ENCODE results near the gene NRL.
A peak's percentile ranks its signal among the peaks of the same experiment; 100 is the strongest.

NRL gene

DNA sequence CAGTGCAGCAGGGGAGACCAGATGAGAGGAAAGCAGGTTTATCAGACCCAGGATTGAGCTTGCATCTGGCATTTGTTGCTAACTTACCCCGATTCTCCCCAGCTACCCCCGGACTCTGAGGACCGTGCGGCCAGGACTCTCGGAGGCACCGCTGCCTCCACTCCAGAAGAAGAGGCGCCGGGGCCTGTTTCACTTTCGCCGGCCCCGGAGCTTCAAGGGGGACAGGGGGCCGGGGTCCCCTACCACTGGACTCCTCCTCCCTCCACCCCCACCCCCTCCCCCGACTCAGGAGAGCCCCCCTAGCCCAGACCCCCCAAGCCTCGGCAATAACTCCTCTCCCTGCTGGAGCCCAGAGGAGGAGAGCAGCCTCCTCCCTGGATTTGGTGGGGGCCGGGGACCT lies 49.9 kb downstream of the NRL start:
- DNase-seq = no peak

- DNase-seq = no peak
Measured at GRCh38 chr14:24064091-24064795, 50.5 kb downstream of the NRL start.

GRCh38 chr14:24063263-24063836 lies 51.4 kb downstream of the NRL start:
- no peak for DNase-seq

GRCh38 chr14:24062216-24062980 lies 52.4 kb downstream of the NRL start:
- DNase-seq = no peak

- no peak for DNase-seq
Measured at GRCh38 chr14:24060984-24061913, 53.5 kb downstream of the NRL start.

GRCh38 chr14:24060443-24060842 lies 54.3 kb downstream of the NRL start:
- no peak for DNase-seq

GRCh38 chr14:24059841-24060388 lies 54.8 kb downstream of the NRL start:
- DNase-seq = no peak

GRCh38 chr14:24058951-24059475 lies 55.7 kb downstream of the NRL start:
- DNase-seq = no peak

DNA sequence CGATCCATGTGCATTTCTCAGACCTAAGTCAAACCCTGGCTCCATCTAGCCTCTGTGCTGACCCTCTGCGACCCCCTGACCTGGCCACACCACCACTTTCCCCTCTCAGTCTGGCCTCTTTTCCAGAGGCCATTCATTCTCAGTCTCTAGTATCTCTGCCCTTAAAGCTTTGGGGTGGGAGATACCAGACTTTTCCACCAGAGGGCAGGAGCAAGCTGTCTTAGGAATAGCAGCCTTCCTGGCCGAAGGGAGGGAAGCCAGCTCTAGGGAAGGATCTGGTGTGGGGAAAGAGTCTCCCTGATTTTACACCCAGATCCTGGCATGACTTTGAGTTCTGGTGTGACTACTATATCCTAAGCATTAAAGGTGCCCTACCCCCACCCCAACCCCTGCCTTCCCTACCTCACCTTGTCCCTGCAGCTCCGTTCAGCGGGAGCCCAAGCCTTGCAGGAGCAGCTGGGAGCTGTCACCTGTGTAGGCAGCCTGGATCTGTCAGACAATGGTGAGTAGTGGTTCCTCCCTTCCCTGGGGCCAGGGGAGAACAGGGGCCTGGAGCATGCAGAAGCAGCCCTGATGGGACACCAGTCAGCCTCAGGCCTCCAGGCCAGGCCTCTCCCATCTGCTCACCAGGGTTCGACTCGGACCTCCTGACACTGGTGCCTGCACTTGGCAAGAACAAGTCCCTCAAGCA lies 56.3 kb downstream of the NRL start:
- DNase-seq = peak in 1 of 2 donors; percentile 17

GRCh38 chr14:24057867-24058259 lies 56.9 kb downstream of the NRL start:
- DNase-seq = no peak

GRCh38 chr14:24057271-24057670 lies 57.5 kb downstream of the NRL start:
- no peak for DNase-seq

GRCh38 chr14:24056800-24057184 lies 58.0 kb downstream of the NRL start:
- DNase-seq = no peak

- DNase-seq = no peak
Measured at GRCh38 chr14:24055971-24056799, 58.6 kb downstream of the NRL start.

DNA sequence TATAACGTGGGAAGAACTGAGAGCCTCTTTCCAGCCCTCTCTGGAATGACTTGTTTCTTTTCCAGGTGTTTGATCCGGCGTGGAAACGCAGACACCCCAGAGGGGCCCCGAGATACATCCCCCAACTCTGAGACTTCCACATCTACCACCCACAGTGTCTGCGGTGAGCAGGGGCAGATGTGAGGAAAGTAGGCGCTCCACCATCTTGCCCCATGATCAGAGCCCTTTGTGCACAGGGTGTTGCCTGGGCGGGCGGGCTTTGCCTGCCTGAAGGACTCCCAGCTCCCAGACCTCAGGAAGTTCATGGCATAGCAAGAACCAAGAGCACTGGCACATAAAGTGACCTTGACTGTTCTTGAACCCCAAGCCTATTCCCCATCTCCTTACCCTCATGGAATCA lies 60.1 kb downstream of the NRL start:
- no peak for DNase-seq

DNA sequence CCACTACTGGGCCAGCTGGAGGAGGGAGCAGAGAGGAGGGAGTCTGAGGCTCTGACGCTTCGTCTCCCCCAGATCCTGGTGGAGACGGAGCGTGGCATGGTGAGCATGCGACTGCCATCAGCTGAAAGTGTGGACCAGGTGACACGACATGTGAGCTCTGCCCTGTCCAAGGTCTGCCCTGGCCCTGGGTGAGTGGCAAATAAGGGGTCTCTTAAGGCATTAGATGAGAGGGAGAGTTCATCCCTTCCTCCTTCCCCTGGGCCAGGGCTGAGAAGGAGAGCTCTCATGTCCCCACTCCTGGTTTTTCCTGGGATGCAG lies 60.5 kb downstream of the NRL start:
- DNase-seq = no peak

DNA sequence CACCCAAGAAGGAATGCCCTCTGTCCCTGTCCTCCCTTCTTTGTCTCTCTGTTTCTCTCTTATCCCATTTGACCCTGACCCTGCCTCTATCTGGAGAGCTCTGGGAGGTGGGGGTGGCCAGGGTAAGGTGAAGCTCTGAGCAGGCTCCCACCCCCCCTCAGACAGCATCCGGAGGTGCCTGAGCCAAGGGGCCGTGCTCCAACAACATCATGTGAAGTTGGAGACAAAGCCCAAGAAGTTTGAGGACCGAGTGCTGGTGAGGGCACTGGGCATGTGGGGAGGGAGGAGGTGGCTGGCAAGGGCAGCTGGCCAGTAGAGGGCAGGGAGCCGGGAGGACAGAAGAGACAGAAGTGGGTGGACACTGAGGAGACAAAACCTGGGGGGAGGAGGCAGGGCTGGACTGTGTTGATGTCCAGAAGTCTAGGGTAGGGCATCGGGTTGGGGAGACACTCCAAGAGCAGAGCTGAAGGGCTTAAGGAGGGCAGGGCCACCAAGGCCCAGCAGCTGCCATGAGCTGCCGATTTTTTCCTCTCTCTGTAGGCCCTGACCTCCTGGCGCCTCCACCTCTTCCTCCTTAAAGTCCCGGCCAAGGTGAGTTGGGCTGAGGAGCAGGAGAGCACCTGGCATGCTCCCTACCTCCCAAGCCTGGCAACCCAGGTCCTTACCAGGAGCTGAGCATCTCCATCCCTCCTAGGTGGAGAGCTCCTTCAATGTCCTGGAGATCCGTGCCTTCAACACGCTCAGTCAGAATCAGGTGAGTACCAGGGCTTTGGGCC lies 61.0 kb downstream of the NRL start:
- DNase-seq = no peak

DNA sequence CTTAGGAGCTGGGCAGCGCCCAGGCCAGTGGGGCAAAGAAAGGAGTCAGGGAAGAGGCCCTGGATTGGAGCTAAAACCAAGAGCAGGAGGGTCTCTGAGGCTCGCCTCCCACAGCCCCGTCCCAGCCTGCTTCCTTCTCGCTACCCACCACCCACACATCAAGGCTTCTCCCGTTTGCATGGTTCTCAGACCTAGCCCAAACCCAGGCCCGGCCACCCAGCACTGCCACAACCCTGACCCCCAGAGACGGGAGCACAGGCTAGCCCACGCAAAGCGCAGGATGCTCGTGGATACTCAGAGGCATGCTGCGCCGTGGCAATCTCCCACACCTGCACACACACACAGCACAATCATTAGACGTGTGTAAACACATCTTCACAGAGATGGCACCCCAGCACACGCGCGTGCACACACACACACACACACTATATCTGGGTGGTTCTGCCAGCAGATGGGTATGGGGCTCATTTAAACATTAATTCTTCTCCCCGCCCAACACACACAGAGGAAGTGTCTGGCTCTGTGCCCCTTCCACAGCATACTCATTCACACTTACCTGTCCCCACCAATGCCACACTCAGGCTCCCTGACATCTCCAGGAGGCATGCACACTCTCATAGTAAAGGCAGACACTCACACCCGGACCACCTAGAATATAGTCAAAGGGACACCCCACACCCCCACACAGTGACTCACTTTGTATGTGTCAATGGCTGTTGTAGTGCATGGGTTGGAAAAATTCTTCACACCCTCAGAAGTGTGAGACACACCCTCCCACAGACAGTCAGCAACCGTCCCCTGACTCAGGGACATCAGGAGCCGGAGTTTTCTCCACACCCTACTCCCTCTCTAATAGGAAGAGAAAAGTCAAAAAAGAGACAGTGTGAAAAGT lies 61.8 kb downstream of the NRL start:
- no peak for DNase-seq

GRCh38 chr14:24051789-24052655 lies 62.7 kb downstream of the NRL start, which contains the start of gene CARMIL3:
TSS of gene CARMIL3 (plus strand) at chr14:24052009. CDS start at chr14:24052154, 145 bp downstream.
- no peak for DNase-seq

All from bone marrow (tissue), 2 donors.